Hindlimb muscle (tissue), 1 donor: ENCODE data around the gene RAD51B. TPM values are rescaled to one million over a fixed set of nuclear protein-coding genes. Genes with fewer than 3 reads are reported as not detected.
"Not testable (repeated sequence)": the region's sequence is repeated elsewhere in the genome, so short reads cannot be mapped to it uniquely, and the experiment has no call there.

Source experiments
- DNase-seq: peaks from one replicate; pipeline ENCODE4 v3.0.0-alpha.2; 2013
- polyA plus RNA-seq: library from polyadenylated mRNA; unstranded; fragments of 120-200 nt; gene quantifications from one replicate; pipeline ENCODE4 v1.2.1, GENCODE V29; 2013; ENCODE audit not compliant: insufficient read length

RAD51B gene
- polyA plus RNA-seq, 1 donor: 10.2 TPM

- DNase-seq: no peak
Observed at GRCh38 chr14:68255693-68256178, 436.2 kb downstream of the RAD51B start.

GRCh38 chr14:68257969-68258368 is 438.4 kb downstream of the RAD51B start:
- DNase-seq: no peak

- DNase-seq: not testable (repeated sequence)
Observed at GRCh38 chr14:68258995-68259394, 439.4 kb downstream of the RAD51B start.

DNA sequence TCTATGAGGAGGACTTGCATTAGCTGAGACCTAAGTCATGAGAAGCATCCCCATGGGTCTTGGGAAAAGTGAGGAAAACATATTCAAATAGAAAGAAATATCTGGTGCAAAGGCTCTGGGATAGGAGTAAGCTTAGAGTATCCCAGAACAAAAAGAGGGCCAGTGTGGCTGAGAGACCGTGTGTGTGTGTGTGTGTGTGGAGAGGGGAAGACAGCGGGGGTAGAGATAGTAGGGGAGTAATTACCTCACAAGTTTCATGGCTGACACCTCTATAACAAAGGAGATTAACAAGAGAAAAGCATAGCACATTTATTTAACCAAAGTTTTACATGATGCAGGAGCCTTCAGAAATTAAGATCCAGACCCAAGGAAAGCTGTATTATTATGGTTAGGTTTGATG is 440.5 kb downstream of the RAD51B start:
- no peak for DNase-seq

- DNase-seq: no peak
Observed at GRCh38 chr14:68261092-68261842, 441.7 kb downstream of the RAD51B start.

GRCh38 chr14:68262567-68262966 is 443.0 kb downstream of the RAD51B start:
- no peak for DNase-seq

- no peak for DNase-seq
Observed at GRCh38 chr14:68263563-68264259, 444.1 kb downstream of the RAD51B start.

- no peak for DNase-seq
Observed at GRCh38 chr14:68264260-68264569, 444.6 kb downstream of the RAD51B start.

DNA sequence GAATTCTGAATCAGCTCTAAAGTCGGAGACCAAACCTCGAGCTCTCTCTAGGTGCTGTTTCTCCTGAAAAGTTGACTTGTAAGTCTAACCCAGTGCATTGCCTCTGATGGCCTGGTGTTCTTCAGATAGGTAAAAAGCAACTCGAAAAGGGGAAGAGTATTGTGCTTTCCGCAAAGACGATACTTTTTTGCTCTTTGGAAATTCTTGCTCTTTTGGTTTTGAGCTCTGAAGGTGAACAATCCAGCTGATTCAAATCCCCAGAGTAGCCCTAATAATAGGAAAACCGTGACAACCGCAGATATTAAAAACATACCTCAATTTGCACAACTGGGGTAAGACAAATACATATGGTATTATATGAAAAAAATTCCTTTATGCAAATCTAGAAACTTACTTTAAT is 447.4 kb downstream of the RAD51B start:
- no peak for DNase-seq

DNA sequence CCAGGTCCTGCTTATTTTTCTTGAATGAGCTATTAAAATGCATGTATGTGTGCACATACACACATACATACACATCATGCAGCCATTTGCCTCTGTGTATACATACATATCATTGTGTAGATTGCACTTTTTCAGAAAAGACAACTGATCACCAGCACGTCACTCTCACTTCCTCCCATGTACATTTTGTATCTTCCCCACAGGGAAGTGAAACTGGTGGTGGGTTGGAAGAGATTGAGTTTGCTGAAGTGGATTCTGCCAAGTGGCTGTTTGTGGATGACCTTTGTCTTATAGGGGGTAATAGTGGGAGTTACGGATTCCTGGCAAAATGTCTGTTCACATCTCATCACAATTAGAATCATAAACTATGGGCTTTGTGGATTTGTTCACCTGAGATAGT is 448.6 kb downstream of the RAD51B start:
- no peak for DNase-seq

- DNase-seq: no peak
Observed at GRCh38 chr14:68268719-68269118, 449.1 kb downstream of the RAD51B start.

DNA sequence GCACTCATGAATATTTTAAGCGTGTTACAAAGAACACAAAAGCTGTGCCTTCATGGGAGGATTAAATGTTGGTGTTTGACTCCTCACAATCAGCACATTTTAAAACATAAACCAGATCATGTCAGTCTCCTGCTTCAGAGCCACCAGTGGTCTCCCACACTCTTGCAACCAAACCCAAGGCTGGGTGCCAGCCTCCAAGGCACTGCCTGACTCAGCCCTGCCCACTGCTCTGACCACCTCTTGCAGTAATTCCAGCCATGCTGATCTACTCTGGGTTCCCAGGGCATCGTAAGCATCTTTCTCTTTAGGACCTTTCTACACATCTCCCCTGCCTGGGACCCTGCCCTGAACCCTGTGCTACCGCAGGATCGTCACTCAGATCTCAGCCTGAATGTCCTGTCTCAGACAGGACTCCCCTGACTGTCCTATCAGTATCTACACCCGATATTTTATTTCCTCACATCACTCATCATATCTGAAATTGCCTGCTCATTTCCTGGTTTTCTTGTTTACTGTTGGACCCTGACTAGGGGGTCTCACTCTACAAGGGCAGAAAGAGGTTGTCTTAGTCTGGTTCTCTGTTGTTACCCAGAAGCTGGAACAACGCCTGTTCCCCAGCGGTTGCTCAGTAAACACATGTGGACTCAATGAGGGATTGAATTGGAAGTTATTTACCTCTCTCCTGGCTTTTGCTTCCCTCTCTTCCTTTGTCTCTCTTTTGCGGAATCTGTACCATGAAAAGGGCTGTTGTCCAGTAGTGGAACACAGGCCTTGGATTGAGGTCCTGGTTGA is 449.8 kb downstream of the RAD51B start:
- no peak for DNase-seq

DNA sequence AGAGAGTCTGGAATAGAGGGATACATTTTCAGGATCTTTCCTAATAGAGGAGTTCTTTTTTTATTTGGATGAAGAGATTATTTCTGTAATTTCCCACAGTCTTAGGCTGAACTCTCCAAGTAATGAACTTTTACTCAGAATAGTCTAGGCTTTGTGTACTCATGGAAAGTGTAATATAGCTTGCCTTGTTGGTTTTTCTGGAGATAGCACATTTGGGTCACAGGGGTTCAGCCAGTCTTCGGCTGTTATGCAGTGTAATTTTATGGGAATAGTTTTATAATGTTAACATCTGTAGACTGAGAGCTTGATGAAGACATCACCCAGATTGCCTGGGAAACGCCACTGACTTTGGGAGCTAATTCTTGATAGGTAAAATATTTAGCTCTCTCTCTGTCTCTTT is 450.8 kb downstream of the RAD51B start:
- DNase-seq: no peak

GRCh38 chr14:68271913-68272391 is 452.4 kb downstream of the RAD51B start:
- no peak for DNase-seq

- no peak for DNase-seq
Observed at GRCh38 chr14:68273413-68273812, 453.8 kb downstream of the RAD51B start.

GRCh38 chr14:68274725-68275124 is 455.1 kb downstream of the RAD51B start:
- DNase-seq: no peak

GRCh38 chr14:68278576-68279436 is 459.2 kb downstream of the RAD51B start:
- DNase-seq: no peak

DNA sequence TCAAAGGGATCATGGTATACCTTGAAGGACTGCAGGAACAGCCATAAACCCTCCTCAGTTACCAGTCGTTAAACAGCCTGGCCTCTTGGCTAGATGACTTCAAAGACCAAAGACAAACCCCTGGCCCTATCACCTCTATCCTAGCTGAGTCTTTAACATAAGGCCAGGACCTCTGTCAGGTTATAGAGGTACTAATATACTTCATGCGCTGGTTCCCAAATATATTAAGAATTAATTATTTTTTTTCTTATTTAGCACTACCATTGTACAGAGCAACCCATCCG is 459.8 kb downstream of the RAD51B start:
- DNase-seq: no peak

- DNase-seq: no peak
Observed at GRCh38 chr14:68279777-68280233, 460.2 kb downstream of the RAD51B start.

GRCh38 chr14:68281497-68281896 is 461.9 kb downstream of the RAD51B start:
- no peak for DNase-seq

DNA sequence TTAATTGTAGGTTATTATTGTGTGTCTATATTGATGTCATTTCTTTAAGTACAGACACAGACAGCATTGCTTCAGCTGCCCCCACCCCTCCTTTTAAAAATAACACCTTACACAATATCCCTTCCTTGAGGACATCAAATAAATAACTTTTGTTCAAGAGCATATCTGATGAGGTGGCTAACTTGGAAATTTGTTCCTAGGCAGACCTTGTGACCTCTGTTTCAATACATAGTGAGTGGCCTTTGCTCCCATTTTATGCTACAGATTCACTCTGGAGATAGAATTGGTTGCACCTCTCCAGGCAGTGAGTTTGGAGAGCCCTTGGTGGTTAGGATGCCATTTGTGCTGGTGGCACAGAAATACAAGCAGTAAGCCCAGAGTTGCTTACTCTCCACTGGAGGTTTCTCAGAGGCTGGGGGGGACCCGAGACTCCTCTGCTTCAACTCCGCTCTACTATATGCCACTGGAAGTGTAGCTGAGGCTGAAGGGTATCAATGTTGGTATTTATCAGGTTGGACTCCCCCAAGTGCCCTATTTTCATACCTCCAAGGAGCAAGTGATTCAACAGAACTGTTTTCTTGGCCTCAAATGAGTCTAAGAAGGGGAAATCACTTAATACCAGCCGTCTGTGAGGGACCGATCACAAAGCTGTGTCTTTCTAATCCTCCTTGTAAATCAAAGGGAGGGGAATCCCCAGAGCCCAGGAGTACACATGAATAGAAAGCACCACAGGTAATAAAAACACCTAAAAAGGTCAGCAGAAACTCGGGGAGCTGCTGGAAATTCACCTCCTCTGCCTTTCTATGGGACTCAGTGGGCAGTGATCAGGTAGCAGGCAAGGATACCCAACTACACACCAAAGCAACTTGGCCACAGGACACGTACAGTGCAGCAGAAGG is 463.1 kb downstream of the RAD51B start:
- no peak for DNase-seq
